ENCODE measurements around the gene SUFU. TPM values are rescaled to one million over a fixed set of nuclear protein-coding genes. Genes with fewer than 3 reads are reported as not detected.

Gene SUFU
- total and polyA plus RNA-seq, 4 donors, result 1.8 to 3.8 (median 2.9) TPM

DNA sequence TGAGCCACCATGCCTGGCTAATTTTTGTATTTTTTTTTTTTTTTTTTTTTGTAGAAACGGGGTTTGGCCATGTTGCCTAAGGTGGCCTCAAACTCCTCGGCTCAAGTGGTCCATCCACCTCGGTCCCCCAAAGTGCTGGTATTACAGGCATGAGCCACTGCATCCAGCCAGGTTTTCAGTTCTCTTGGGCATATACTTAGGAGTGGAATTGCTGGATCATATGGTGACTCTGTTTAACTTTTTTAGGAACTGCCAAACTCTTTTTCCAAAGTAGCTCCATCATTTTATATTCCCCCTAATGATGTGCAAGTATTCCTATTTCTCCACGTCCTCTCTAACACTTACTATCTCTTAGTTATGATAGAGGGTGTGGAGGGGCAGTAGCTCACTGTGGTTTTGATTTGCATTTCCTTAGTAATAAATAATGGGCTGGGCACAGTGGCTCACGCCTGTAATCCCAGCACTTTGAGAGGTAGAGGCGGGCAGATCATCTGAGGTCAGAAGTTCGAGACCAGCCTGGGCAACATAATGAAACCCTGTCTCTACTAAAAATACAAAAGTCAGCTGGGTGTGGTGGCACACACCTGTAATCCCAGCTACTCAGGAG, 41.6 kb downstream of the SUFU start:
- Histone ChIP-seq H3K36me3 (ENCODE audit: control insufficient read depth in 4 of 4, insufficient read depth in 3 of 4, low read depth in 1 of 4, low read length in 3 of 4) (peaks cover 0 to 6% (median 3%) of the 10 kb centered on the region in 4 donors), H3K9me3 (ENCODE audit: control insufficient read depth in 4 of 4, low read length in 3 of 4) (no peaks in the 10 kb centered on the region), H3K9ac (ENCODE audit: low read depth in 1 of 2, low read length in 2 of 2) (no peak overlapping the region), H3K27me3 (ENCODE audit: control insufficient read depth in 4 of 4, insufficient read depth in 4 of 4, low read length in 3 of 4) (no peaks in the 10 kb centered on the region), H3K4me3 (ENCODE audit: low read depth in 1 of 3, low read length in 3 of 3) (no peak overlapping the region), H3K4me1 (ENCODE audit: control insufficient read depth in 4 of 4, insufficient read depth in 4 of 4, low read length in 3 of 4) (no peaks in the 10 kb centered on the region), H3K27ac (ENCODE audit: low read depth in 1 of 2, low read length in 2 of 2) (no peak overlapping the region)
- TF ChIP-seq TAF1 (conservative IDR thresholded peaks at IDR 0.05) (no peak), YY1 (IDR thresholded peaks at IDR 0.05) (no peak)
- TF ChIP-seq, protein P1, sequence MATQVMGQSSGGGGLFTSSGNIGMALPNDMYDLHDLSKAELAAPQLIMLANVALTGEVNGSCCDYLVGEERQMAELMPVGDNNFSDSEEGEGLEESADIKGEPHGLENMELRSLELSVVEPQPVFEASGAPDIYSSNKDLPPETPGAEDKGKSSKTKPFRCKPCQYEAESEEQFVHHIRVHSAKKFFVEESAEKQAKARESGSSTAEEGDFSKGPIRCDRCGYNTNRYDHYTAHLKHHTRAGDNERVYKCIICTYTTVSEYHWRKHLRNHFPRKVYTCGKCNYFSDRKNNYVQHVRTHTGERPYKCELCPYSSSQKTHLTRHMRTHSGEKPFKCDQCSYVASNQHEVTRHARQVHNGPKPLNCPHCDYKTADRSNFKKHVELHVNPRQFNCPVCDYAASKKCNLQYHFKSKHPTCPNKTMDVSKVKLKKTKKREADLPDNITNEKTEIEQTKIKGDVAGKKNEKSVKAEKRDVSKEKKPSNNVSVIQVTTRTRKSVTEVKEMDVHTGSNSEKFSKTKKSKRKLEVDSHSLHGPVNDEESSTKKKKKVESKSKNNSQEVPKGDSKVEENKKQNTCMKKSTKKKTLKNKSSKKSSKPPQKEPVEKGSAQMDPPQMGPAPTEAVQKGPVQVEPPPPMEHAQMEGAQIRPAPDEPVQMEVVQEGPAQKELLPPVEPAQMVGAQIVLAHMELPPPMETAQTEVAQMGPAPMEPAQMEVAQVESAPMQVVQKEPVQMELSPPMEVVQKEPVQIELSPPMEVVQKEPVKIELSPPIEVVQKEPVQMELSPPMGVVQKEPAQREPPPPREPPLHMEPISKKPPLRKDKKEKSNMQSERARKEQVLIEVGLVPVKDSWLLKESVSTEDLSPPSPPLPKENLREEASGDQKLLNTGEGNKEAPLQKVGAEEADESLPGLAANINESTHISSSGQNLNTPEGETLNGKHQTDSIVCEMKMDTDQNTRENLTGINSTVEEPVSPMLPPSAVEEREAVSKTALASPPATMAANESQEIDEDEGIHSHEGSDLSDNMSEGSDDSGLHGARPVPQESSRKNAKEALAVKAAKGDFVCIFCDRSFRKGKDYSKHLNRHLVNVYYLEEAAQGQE (IDR thresholded peaks at IDR 0.05), result no peak
- 93% methylated on average over 7 of the region's 7 CpGs for WGBS
- DNase-seq (ENCODE audit: low spot score), result no peak

DNA sequence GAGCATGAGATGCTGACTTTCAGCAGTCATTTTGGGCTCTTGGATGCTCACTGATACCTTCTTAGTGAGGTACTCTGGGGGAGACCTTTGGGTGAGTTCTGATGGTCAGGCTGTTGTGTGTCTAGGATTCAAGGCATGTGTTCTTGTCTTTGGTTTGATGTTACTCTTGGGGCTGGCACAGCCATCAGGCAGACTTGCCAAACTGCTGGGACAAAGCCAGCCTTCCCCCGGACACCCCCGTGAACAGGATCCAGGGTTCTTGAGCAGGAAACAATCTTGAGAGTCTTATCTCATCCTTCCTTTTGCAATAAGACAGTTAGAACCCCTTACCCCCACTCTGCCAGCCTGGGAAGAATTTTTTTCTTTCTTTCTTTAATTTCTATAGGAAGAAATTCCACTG, 42.2 kb downstream of the SUFU start:
- DNase-seq (ENCODE audit: low spot score), result no peak
- WGBS, result 63% methylated on average over 2 of the region's 2 CpGs
- no peaks in the 10 kb centered on the region for H3K27me3 ChIP-seq (ENCODE audit: control insufficient read depth in 4 of 4, insufficient read depth in 4 of 4, low read length in 3 of 4)
- H3K4me3 ChIP-seq (ENCODE audit: low read depth in 1 of 3, low read length in 3 of 3), result no peak overlapping the region
- H3K36me3 ChIP-seq (ENCODE audit: control insufficient read depth in 4 of 4, insufficient read depth in 3 of 4, low read depth in 1 of 4, low read length in 3 of 4), result peaks cover 1 to 11% (median 4%) of the 10 kb centered on the region in 4 donors
- no peak overlapping the region for H3K9ac ChIP-seq (ENCODE audit: low read depth in 1 of 2, low read length in 2 of 2)
- H3K27ac ChIP-seq (ENCODE audit: low read depth in 1 of 2, low read length in 2 of 2), result no peak overlapping the region
- no peaks in the 10 kb centered on the region for H3K9me3 ChIP-seq (ENCODE audit: control insufficient read depth in 4 of 4, low read length in 3 of 4)
- TF ChIP-seq, protein P2, sequence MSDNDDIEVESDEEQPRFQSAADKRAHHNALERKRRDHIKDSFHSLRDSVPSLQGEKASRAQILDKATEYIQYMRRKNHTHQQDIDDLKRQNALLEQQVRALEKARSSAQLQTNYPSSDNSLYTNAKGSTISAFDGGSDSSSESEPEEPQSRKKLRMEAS (IDR thresholded peaks at IDR 0.05), result no peak
- no peaks in the 10 kb centered on the region for H3K4me1 ChIP-seq (ENCODE audit: control insufficient read depth in 4 of 4, insufficient read depth in 4 of 4, low read length in 3 of 4)

DNA sequence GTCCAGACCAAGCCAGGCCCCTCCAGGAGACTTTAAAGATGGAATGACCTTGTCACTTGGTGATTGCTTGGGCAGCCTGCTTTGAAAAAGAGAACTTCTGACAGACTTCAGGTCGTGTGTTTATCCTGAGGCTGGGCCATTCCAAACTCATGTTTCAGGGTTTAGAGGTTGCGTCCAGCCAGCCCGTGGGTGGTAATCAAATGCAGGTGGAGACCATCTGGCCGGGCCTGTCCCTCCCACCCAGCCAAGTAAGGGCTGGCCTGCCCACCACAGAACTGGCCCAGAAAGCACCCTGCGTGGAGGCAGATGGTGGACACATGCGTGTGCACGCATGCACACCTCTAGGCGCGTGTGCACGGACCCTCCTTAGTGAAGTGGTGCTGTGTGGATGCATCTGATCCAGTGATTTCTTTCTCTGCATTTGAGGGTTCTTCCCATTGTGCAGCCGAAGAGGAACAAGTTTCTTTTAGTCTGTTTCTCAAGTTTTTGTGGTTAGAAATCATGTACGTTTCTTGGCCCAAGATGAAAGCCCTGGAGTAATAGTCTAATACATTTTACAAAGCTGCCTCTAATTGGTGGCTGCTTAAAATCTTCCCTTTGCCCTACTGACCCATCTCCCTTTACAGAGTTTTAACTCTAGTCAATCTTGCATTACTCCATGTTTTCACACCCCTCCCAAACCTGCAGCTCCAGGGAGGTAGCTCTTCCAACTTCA, 43.0 kb downstream of the SUFU start:
- 89% methylated on average over 12 of the region's 12 CpGs for WGBS
- Histone ChIP-seq H3K4me3 (ENCODE audit: low read depth in 1 of 3, low read length in 3 of 3) (no peak overlapping the region), H3K9me3 (ENCODE audit: control insufficient read depth in 4 of 4, low read length in 3 of 4) (no peaks in the 10 kb centered on the region), H3K4me1 (ENCODE audit: control insufficient read depth in 4 of 4, insufficient read depth in 4 of 4, low read length in 3 of 4) (no peaks in the 10 kb centered on the region), H3K27ac (ENCODE audit: low read depth in 1 of 2, low read length in 2 of 2) (no peak overlapping the region), H3K9ac (ENCODE audit: low read depth in 1 of 2, low read length in 2 of 2) (no peak overlapping the region), H3K36me3 (ENCODE audit: control insufficient read depth in 4 of 4, insufficient read depth in 3 of 4, low read depth in 1 of 4, low read length in 3 of 4) (peaks cover 3 to 13% (median 6%) of the 10 kb centered on the region in 4 donors), H3K27me3 (ENCODE audit: control insufficient read depth in 4 of 4, insufficient read depth in 4 of 4, low read length in 3 of 4) (no peaks in the 10 kb centered on the region)
- DNase-seq (ENCODE audit: low spot score), result no peak
- no peak for TF ChIP-seq HNF4A (conservative IDR thresholded peaks at IDR 0.05)
- TF ChIP-seq NR2F2 (IDR thresholded peaks at IDR 0.05), result no peak
- TF ChIP-seq, protein P1 (IDR thresholded peaks at IDR 0.05), result no peak
- TF ChIP-seq, protein P3, sequence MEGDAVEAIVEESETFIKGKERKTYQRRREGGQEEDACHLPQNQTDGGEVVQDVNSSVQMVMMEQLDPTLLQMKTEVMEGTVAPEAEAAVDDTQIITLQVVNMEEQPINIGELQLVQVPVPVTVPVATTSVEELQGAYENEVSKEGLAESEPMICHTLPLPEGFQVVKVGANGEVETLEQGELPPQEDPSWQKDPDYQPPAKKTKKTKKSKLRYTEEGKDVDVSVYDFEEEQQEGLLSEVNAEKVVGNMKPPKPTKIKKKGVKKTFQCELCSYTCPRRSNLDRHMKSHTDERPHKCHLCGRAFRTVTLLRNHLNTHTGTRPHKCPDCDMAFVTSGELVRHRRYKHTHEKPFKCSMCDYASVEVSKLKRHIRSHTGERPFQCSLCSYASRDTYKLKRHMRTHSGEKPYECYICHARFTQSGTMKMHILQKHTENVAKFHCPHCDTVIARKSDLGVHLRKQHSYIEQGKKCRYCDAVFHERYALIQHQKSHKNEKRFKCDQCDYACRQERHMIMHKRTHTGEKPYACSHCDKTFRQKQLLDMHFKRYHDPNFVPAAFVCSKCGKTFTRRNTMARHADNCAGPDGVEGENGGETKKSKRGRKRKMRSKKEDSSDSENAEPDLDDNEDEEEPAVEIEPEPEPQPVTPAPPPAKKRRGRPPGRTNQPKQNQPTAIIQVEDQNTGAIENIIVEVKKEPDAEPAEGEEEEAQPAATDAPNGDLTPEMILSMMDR (IDR thresholded peaks at IDR 0.05; ENCODE audit: low read depth, low read length, missing input control), result no peak
- TF ChIP-seq EGR1 (IDR thresholded peaks at IDR 0.05; ENCODE audit: low read depth in 2 of 2), result no peak
- TF ChIP-seq GABPA (IDR thresholded peaks at IDR 0.05 in 1 of 2, conservative IDR thresholded peaks at IDR 0.05 in 1 of 2), result no peak
- no peak for TF ChIP-seq SP1 (IDR thresholded peaks at IDR 0.05)
- TF ChIP-seq JUND (IDR thresholded peaks at IDR 0.05), result no peak
- TF ChIP-seq RAD21 (IDR thresholded peaks at IDR 0.05), result no peak
- TF ChIP-seq, protein P4, sequence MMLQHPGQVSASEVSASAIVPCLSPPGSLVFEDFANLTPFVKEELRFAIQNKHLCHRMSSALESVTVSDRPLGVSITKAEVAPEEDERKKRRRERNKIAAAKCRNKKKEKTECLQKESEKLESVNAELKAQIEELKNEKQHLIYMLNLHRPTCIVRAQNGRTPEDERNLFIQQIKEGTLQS (IDR thresholded peaks at IDR 0.05), result no peak
- no peak for TF ChIP-seq RXRA (IDR thresholded peaks at IDR 0.05)
- no peak for TF ChIP-seq HNF4G (IDR thresholded peaks at IDR 0.05)
- no peak for TF ChIP-seq FOXA1 (IDR thresholded peaks at IDR 0.05)
